GM15510 (cell line): ENCODE data around the gene PIGV.

Experiments
- POLR2A ChIP-seq: IDR thresholded peaks from 3 replicates; pipeline ENCODE4 v1.6.1; 2011; ENCODE audit warnings: borderline replicate concordance; ENCODE audit not compliant: insufficient read length; ENCODE audit errors: extremely low read depth

The PIGV gene

GRCh38 chr1:26787706-26788514, at the start of gene PIGV:
Gene PIGV (plus strand): TSS chr1:26787950. CDS start chr1:26790816, 2,866 bp downstream.
- TF ChIP-seq POLR2A, result peak; percentile 83

DNA sequence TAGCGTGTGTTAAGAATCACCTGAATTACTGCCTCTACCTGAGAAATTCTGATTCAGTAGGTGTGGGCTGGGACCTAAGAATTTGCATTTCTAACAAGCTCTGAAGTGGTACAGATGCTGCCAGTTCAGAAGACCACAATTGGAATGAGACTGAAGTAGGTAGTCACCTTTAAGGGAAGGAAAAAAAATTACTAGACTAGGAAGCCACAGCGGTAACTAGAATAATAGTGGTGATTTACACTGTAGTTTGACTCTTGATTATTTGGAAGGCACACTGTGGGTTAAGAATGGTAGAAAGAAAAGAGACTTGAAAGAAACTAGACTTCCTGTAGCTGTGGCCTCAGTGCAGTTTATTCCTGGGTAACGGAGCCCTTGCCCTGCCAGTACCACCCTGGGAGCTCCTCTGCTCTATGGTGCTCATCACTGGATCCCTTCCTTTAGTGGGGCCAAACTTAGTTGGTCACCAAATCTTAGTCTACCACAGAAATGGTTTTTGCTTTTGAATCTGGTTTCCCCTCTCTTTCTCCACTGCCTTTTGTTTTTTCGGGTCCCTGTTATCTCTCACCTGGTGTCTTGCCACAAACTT, 48.3 kb upstream of the PIGV start:
- no peak for TF ChIP-seq POLR2A

DNA sequence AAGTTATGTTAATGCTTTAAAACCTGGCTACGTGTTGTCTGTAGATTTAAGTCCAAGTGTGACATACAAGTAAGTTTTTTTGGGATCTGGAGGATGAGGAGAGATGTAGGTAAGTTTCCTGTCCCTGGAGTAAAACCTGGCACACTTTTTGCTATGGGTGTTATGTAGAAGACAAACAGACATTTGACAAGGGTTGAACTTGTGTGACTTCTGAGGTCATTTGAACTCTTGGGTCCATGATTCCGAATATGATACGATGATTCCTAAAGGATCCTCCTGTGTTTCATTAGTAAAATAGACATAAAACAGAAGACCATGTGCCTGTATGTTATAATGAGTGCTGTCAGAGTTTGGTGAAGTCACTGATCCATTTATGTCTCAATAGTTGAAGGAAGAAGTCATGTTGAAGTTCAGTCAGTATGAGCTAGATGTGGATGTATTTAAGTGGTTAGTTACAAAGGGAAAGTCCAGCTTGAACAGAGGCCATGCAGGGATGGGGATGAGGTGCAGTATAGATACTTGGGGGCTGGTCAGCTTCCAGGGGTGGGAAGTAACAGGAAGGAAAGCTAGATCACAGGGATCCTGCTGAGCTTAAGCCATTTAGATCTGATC, 47.6 kb upstream of the PIGV start:
- TF ChIP-seq POLR2A, result no peak

GRCh38 chr1:26740952-26741351, 46.8 kb upstream of the PIGV start:
- TF ChIP-seq POLR2A, result no peak

DNA sequence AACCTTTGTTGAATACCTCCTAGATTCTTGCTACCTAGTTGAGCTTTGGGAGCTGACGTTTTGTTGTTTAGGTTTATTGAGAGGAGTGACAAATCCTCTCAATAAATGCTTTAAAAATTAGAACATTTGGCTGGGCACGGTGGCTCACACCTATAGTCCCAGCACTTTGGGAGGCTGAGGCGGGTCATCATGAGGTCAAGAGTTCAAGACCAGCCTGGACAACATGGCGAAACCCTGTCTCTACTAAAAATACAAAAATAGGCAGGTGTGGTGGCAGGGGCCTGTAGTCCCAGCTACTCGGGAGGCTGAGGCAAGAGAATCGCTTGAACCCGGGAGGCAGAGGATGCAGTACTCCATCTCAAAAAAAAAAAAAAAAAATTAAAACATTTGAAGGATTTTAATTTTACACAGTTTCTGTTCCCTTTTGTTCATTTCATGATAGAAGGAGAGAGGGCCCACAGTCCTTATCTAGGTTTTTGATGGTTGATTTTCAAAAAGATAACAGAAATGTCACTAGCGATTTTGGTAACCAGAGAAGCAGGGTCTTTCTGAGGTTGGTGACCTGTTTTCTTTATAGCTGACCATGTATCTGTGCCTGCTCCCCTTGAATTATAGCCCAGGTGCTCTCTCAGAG, 44.2 kb upstream of the PIGV start:
- no peak for TF ChIP-seq POLR2A

DNA sequence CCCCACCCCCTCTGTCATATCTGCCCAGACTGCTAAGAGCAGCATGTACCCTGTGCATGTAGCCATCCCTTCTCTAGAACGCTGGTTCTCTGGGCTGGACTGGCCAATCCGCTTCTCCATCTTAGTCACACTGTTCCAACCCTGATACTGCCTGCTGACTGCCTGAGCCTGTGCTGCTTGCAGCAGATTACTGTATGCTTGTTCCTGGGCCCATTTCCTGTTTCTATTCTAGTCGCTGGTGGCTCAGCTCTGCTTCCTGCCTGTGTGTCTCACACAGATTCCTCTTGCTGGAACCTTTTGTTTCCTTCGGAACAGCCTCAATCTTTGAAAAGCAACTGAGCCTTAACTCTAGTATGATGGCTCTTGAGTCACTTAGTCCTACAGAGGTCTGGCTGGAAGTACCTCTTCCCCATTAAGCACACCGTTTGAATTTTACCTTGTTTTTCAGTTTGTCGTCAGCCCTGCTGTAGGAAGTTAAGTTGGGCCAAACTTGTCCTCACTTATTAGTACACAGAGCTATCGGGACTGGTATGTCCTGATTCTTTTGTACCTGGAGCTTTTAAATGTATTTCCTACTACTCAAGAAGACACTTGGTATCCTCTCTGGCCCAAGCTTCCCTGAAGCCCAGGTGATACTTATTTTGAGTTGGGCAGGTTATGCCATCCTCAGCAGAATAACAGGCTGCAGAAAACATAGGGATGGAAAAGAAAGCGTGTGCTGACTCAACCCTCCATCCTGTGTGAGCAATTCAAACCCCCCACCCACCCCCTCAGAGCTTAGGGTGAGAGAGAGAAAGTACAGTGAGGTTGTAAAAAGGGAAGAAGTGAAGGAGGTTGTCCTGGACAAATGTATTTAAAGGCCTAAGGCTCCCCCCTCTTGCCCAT, 43.4 kb upstream of the PIGV start:
- peak; percentile 45 for TF ChIP-seq POLR2A

DNA sequence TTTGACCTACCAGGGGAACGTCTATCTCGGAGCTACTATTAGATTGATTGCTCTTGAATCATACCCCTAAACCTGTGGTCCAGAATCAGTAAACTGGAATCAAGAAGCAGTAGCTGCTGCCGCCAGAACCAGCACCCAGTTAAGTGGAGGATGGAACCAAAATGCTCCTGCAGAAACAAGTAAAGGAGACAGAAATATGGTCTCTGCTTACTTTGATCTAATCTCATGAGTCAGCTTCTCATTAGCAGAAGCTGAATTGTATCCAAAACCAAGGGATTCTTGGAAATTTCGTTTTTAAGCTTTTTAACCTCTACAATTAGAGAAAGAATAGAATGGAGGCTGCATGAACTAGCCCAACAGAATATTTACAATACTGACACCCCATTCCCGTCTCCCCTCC, 42.6 kb upstream of the PIGV start:
- no peak for TF ChIP-seq POLR2A

DNA sequence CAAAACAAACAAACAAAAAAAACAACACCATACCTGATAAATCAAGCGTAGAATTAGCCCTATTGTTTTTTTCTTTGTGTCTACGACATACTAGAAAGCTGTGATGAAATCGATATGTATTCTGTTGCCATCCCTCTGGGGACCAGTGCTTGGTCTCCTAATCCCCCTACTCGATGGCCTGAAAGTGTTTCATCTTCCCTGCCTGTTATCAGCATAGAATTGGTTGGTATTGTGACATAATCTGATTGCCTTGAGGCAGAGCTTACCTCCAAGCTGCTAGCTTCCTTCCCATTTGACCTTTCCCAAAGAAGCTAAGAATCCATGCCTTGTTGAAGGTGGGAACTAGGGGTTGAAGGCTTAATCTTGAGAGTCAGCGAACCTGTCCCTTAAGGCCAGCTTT, 40.7 kb upstream of the PIGV start:
- TF ChIP-seq POLR2A, result no peak

- no peak for TF ChIP-seq POLR2A
These were observed 39.4 kb upstream of the PIGV start for GRCh38 chr1:26748351-26748750.

DNA sequence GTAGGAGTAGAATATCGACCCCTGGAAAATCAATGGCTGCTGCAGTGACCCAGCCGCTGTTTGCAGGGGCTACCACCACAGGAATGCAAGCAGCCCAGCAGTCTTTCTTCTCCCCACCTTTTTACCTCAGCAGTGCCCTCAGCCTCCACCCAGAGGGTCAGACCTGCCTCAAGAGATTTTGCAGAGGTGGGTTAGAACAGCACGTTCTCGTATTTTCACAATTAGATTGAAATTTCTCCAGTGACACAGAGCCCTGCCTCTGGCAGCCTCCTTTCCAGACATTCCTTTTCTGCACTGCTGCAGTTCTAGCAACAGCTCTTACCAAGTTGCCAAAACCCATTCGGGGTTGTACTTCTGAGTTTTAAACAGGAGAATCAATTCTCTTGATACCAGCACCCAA, 38.3 kb upstream of the PIGV start:
- TF ChIP-seq POLR2A, result no peak

- no peak for TF ChIP-seq POLR2A
These were observed 37.3 kb upstream of the PIGV start for GRCh38 chr1:26750428-26750827.

GRCh38 chr1:26752519-26752918, 35.2 kb upstream of the PIGV start:
- TF ChIP-seq POLR2A, result no peak

DNA sequence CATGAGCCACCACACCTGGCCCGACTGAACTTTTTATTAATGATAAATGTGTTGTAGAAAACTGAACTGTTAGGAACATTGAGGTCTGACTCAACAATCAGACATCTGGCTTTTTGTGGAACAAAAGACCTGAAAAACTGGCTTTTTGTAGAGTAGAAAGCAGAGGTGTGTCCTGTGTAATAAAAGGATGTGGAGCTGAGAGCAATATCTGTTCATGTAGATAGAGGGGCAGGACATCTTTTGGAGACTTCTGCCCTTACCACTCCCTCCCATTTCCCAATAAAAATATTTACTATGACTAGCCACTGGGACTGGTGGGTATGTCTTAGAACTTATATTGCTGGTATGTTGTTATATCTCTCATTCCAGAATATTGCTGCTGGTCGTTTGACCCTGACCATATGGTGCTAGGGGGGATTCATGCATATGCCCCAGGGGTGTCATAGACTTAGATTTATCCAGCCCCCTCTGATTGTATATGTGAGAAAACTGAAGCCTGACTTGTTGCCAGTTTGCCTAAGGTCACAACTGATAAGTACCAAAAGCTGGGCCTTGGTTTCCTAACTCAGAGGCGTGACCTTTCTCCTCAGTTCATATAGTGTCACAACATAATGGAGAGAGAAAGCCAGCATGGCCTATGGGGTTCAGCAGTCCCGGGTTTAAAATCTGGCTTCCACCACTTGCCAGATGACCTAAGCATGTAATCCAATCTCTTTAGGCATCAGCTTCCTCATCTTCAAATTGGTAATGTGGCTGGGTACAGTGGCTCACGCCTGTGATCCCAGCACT, 33.5 kb upstream of the PIGV start:
- no peak for TF ChIP-seq POLR2A

- no peak for TF ChIP-seq POLR2A
These were observed 29.4 kb upstream of the PIGV start for GRCh38 chr1:26758358-26758757.
